C4-2B (cell line): ENCODE measurements around the gene REPS1.

Experiments
- ZFX ChIP-seq: fragments of 450-650 bp; IDR thresholded peaks from 2 replicates; pipeline ENCODE4 v1.6.1; 2017
- TF ChIP-seq, protein P1 (sequence below): fragments of 450-650 bp; conservative IDR thresholded peaks from 2 replicates; pipeline ENCODE4 v1.5.1; 2017; ENCODE audit warnings: mild to moderate bottlenecking

DNA sequence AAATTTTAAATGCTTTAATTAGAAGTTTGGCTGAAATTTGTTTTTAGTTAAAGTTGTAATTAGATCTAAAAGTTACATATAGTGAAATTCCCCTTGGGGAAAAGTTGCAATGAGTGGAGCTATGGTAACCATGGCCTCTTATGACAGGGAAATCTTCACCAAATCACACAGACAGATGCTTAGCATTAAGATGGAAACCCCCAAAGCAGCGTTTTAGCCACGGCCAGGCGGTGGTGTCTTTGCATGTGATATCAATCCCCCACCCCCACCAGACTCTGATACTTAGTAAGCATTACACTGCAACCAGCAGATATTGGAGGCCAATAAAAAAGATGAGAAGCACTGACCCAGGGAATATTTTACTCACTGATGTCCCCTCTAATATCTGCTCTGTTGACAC, 75.7 kb downstream of the REPS1 start:
- TF ChIP-seq, protein P1, sequence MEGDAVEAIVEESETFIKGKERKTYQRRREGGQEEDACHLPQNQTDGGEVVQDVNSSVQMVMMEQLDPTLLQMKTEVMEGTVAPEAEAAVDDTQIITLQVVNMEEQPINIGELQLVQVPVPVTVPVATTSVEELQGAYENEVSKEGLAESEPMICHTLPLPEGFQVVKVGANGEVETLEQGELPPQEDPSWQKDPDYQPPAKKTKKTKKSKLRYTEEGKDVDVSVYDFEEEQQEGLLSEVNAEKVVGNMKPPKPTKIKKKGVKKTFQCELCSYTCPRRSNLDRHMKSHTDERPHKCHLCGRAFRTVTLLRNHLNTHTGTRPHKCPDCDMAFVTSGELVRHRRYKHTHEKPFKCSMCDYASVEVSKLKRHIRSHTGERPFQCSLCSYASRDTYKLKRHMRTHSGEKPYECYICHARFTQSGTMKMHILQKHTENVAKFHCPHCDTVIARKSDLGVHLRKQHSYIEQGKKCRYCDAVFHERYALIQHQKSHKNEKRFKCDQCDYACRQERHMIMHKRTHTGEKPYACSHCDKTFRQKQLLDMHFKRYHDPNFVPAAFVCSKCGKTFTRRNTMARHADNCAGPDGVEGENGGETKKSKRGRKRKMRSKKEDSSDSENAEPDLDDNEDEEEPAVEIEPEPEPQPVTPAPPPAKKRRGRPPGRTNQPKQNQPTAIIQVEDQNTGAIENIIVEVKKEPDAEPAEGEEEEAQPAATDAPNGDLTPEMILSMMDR = no peak
- no peak for TF ChIP-seq ZFX
